Lower leg skin (tissue), 3 donors: ENCODE measurements around the gene PTPN13.

Experiments
- POLR2A ChIP-seq, 2 donors: fragments of 450-650 bp; IDR thresholded peaks; one replicate each; pipeline ENCODE4 v1.6.1; 2016 to 2017; ENCODE audit warnings: antibody characterized with exemption in 2 of 2, mild to moderate bottlenecking in 1 of 2, moderate library complexity in 1 of 2
- TF ChIP-seq, protein P1 (sequence below), 3 donors: fragments of 450-650 bp; IDR thresholded peaks; one replicate each; pipeline ENCODE4 v1.5.1; 2016; ENCODE audit warnings: antibody characterized with exemption in 3 of 3, mild to moderate bottlenecking in 3 of 3, moderate library complexity in 2 of 3

DNA sequence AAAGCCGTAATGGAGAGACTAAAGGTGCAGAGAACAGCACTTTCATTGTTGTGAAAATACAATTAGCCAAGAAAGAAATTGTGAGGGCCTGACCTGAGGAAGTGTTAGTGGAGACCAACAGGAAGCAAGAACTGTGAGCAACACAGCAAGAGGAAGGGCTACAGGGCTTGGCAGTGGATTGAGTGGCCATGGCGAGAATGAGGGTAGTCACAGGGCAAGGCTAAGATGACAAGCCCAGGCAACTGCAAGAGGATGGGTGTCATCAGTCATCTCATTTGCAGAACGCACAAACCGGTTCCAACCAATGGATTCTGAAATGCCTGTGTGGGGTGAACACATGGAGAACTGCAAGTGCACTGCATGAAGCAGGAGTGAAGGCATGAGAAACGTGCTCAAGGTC, 251.5 kb downstream of the PTPN13 start:
- TF ChIP-seq POLR2A (IDR thresholded peaks at IDR 0.05), result no peak
- TF ChIP-seq, protein P1, sequence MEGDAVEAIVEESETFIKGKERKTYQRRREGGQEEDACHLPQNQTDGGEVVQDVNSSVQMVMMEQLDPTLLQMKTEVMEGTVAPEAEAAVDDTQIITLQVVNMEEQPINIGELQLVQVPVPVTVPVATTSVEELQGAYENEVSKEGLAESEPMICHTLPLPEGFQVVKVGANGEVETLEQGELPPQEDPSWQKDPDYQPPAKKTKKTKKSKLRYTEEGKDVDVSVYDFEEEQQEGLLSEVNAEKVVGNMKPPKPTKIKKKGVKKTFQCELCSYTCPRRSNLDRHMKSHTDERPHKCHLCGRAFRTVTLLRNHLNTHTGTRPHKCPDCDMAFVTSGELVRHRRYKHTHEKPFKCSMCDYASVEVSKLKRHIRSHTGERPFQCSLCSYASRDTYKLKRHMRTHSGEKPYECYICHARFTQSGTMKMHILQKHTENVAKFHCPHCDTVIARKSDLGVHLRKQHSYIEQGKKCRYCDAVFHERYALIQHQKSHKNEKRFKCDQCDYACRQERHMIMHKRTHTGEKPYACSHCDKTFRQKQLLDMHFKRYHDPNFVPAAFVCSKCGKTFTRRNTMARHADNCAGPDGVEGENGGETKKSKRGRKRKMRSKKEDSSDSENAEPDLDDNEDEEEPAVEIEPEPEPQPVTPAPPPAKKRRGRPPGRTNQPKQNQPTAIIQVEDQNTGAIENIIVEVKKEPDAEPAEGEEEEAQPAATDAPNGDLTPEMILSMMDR (IDR thresholded peaks at IDR 0.05), result no peak
